GM19025 (cell line): ENCODE measurements around the gene KDM5A.
"Not testable (repeated sequence)": the region's sequence is repeated elsewhere in the genome, so short reads cannot be mapped to it uniquely, and the experiment has no call there.

Experiments used
- ATAC-seq: cut with Tn5 transposase; IDR thresholded peaks from one replicate; pipeline ENCODE4 v1.9.1; 2021; ENCODE audit warnings: mild to moderate bottlenecking, low read depth, moderate library complexity; ENCODE audit not compliant: unreplicated experiment

Gene KDM5A

GRCh38 chr12:389142-390096 is at the start of gene KDM5A:
KDM5A (minus strand) TSS chr12:389320; CDS start chr12:389091, 229 bp downstream.
- ATAC-seq: peak; percentile 87

- not testable (repeated sequence) for ATAC-seq
Measured at GRCh38 chr12:435737-436136, 46.6 kb upstream of the KDM5A start.

GRCh38 chr12:422526-422925 is 33.4 kb upstream of the KDM5A start:
- no peak for ATAC-seq

DNA sequence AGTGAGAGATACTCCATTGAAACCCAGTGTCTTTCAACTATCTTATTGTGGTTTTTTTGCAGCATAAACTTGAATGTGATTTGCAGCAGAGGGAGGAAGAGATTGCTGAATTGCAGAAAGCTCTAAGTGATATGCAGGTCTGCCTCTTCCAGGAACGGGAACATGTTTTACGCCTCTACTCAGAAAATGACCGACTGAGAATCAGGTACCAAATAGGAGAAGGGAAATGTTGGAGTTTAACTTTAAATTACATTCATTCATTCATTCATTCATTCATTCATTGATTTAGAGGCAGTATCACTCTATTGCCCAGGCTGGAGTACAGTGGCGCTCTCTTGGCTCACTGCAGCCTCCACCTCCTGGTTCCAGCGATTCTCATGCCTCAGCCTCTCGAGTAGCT is 29.3 kb upstream of the KDM5A start:
- ATAC-seq: no peak

GRCh38 chr12:414859-415258 is 25.7 kb upstream of the KDM5A start:
- ATAC-seq: no peak

- no peak for ATAC-seq
Measured at GRCh38 chr12:402029-402389, 12.9 kb upstream of the KDM5A start.

GRCh38 chr12:401235-402028 is 12.3 kb upstream of the KDM5A start, which contains the start of gene CCDC77:
CCDC77 (plus strand) TSS chr12:401644; CDS start chr12:409384, 7,740 bp downstream.
- peak; percentile 98 for ATAC-seq

- no peak for ATAC-seq
Measured at GRCh38 chr12:400828-401227, 11.7 kb upstream of the KDM5A start.

GRCh38 chr12:388541-389141 is 479 bp downstream of the KDM5A start:
- ATAC-seq: peak; percentile 36

DNA sequence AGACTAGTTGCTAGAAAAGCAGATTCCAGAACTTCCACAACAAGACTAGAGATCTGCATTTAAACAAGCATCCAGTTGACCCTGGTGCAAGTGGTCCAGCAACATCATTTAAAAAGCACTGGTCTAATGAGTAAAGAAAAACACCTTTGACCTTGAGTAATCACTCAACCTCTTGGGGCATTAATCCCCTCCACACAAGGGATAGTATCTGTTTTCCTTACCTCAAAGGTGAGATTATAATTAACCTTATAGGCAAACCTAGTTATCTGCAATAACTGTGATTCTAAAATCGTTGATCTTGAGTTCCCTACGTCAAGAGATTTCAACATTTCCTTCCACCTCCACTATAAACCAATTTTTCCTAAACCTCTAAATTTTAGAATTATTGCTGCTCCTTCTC is 1.1 kb downstream of the KDM5A start:
- no peak for ATAC-seq

GRCh38 chr12:386651-387050 is 2.5 kb downstream of the KDM5A start:
- ATAC-seq: no peak

DNA sequence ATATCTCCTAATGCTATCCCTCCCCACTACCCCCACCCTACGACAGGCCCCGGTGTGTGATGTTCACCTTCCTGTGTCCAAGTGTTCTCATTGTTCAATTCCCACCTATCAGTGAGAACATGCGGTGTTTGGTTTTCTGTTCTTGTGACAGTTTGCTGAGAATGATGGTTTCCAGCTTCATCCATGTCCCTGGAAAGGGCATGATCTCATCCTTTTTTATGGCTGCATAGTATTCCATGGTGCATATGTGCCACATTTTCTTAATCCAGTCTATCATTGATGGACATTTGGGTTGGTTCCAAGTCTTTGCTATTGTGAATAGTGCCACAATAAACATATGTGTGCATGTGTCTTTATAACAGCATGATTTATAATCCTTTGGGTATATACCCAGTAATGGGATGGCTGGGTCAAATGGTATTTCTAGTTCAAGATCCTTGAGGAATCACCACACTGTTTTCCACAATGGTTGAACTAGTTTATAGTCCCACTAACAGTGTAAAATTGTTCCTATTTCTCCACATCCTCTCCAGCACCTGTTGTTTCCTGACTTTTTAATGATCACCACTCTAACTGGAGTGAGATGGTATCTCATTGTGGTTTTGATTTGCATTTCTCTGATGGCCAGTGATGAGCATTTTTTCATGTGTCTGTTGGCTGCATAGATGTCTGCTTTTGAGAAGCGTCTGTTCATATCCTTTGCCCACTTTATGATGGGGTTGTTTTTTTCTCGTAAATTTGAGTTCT is 18.2 kb downstream of the KDM5A start:
- ATAC-seq: not testable (repeated sequence)

GRCh38 chr12:367972-368371 is 21.1 kb downstream of the KDM5A start:
- ATAC-seq: no peak

GRCh38 chr12:366820-367219 is 22.3 kb downstream of the KDM5A start:
- no peak for ATAC-seq

- no peak for ATAC-seq
Measured at GRCh38 chr12:359091-359490, 30.0 kb downstream of the KDM5A start.

- ATAC-seq: no peak
Measured at GRCh38 chr12:356276-356988, 32.7 kb downstream of the KDM5A start.

- not testable (repeated sequence) for ATAC-seq
Measured at GRCh38 chr12:351197-351596, 37.9 kb downstream of the KDM5A start.

DNA sequence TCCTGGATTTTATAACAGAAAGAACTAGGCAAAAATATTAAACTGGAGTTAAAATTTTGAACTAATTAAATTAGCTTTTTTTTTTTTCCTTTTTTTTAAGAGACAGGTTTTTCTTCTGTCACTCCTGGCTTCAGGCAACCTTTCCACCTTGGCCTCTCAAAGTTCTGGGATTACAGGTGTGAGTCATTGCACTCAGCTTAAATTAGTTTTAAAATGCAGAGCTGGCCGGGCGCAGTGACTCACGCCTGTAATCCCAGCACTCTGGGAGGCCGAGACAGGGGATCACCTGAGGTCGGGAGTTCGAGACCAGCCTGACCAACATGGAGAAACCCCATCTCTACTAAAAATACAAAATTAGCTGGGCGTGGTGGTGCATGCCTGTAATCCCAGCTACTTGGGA is 39.5 kb downstream of the KDM5A start:
- not testable (repeated sequence) for ATAC-seq

- not testable (repeated sequence) for ATAC-seq
Measured at GRCh38 chr12:343036-343435, 46.1 kb downstream of the KDM5A start.

DNA sequence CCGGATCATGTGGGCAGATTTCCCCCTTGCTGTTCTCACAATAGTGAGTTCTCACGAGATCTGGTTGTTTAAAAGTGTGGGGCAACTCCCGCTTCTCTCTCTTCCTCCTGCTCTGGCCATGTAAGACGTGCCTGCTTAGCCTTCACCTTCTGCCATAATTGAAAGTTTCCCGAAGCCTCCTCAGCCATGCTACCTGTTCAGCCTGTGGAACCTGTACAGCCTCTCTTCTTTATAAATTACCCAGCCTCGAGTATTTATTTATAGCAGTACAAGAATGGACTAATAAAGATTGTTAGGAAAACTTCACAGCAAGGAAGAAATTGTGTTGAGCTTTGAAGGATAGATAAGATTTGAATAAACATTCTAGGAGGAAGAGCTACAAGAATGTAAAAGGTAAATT is 52.1 kb downstream of the KDM5A start:
- no peak for ATAC-seq
